GM10248 (cell line): ENCODE results near the gene HEXD.
"Not testable (repeated sequence)": the region's sequence is repeated elsewhere in the genome, so short reads cannot be mapped to it uniquely, and the experiment has no call there.

ENCODE experiments used
- CTCF ChIA-PET: fragments of 300-600 bp; sonication (Branson Sonifier 250); formaldehyde crosslinking; extraction: SDS; loops from one replicate; lab custom pipeline; 2021; ENCODE audit warnings: antibody characterized with exemption; lab: Yijun Ruan, JAX
- POLR2A ChIA-PET: fragments of 350-650 bp; sonication (Branson Sonifier 250); formaldehyde crosslinking; extraction: SDS; loops from one replicate; lab custom pipeline; 2020; ENCODE audit warnings: antibody characterized with exemption; lab: Yijun Ruan, JAX
- DNase-seq: peaks from one replicate; pipeline ENCODE4 v3.0.0; 2012; ENCODE audit errors: extremely low spot score
- CTCF ChIP-seq: IDR thresholded peaks from 2 replicates; pipeline ENCODE4 v1.5.1; 2012; ENCODE audit warnings: mild to moderate bottlenecking, low read depth; ENCODE audit errors: extremely low read depth, missing control alignments, control extremely low read depth

HEXD gene

GRCh38 chr17:82373731-82374625, 44.2 kb upstream of the HEXD start:
- CTCF ChIA-PET, result interaction anchor here (5.4 kb wide), 1 partner anchor 23 kb away, joined by 35 read pairs; no protein-coding TSS in a partner anchor
- DNase-seq, result no peak
- no peak for TF ChIP-seq CTCF
- POLR2A ChIA-PET, result no interaction called here

- ChIA-PET CTCF (interaction anchor here (5.4 kb wide), 1 partner anchor 23 kb away, joined by 35 read pairs; no protein-coding TSS in a partner anchor), POLR2A (no interaction called here)
- no peak for DNase-seq
- no peak for TF ChIP-seq CTCF
Observed at GRCh38 chr17:82374626-82375331, 43.4 kb upstream of the HEXD start.

GRCh38 chr17:82375359-82376041, 42.6 kb upstream of the HEXD start:
- DNase-seq, result no peak
- ChIA-PET POLR2A (no interaction called here), CTCF (no interaction called here)
- no peak for TF ChIP-seq CTCF

GRCh38 chr17:82376042-82376730, 42.0 kb upstream of the HEXD start:
- POLR2A ChIA-PET, result no interaction called here
- CTCF ChIA-PET, result no interaction called here
- no peak for DNase-seq
- TF ChIP-seq CTCF, result no peak

- CTCF ChIA-PET, DNase-seq, POLR2A ChIA-PET: not testable (repeated sequence)
Observed at GRCh38 chr17:82377294-82377693, 40.9 kb upstream of the HEXD start.

- POLR2A ChIA-PET, result no interaction called here
- TF ChIP-seq CTCF, result no peak
- no peak for DNase-seq
- CTCF ChIA-PET, result interaction anchor here (1.4 kb wide), 1 partner anchor 27 kb away, joined by 4 read pairs; no protein-coding TSS in a partner anchor
Observed at GRCh38 chr17:82377924-82378740, 40.0 kb upstream of the HEXD start.
